Measurements from ENCODE around the gene ENPP3.

Gene ENPP3

GRCh38 chr6:131795366-131795765 lies 158.3 kb downstream of the ENPP3 start:
- Histone ChIP-seq H3K4me1 (ENCODE audit: control insufficient read depth, insufficient read depth, low read length, unreplicated experiment) (no peaks in the 10 kb centered on the region), H3K79me2 (ENCODE audit: control insufficient read depth, insufficient read depth, low read length, unreplicated experiment) (no peaks in the 10 kb centered on the region), H2AFZ (ENCODE audit: low read length, unreplicated experiment) (no peak overlapping the region), H3K4me3 (ENCODE audit: low read depth, low read length) (no peak overlapping the region), H3K27me3 (ENCODE audit: insufficient read depth, low read length) (no peaks in the 10 kb centered on the region), H3K36me3 (ENCODE audit: insufficient read depth, low read length) (no peaks in the 10 kb centered on the region), H3K27ac (ENCODE audit: low read depth, low read length) (no peak overlapping the region)

All from ACC112 (cell line).